DND-41 (cell line): ENCODE measurements around the gene STARD9.
"Not testable (repeated sequence)": the region's sequence is repeated elsewhere in the genome, so short reads cannot be mapped to it uniquely, and the experiment has no call there.

ENCODE experiments used
- EZH2 ChIP-seq: IDR thresholded peaks from 3 replicates; pipeline ENCODE4 v1.6.1; 2012; ENCODE audit warnings: borderline replicate concordance, low read depth, mild to moderate bottlenecking, moderate library complexity, low read length, inconsistent platforms; ENCODE audit not compliant: severe bottlenecking
- TF ChIP-seq, protein P1 (sequence below): IDR thresholded peaks from 2 replicates; pipeline ENCODE4 v1.5.1; 2012; ENCODE audit warnings: borderline replicate concordance, low read length, moderate library complexity, mild to moderate bottlenecking; ENCODE audit not compliant: poor library complexity, severe bottlenecking; ENCODE audit errors: extremely low read depth

DNA sequence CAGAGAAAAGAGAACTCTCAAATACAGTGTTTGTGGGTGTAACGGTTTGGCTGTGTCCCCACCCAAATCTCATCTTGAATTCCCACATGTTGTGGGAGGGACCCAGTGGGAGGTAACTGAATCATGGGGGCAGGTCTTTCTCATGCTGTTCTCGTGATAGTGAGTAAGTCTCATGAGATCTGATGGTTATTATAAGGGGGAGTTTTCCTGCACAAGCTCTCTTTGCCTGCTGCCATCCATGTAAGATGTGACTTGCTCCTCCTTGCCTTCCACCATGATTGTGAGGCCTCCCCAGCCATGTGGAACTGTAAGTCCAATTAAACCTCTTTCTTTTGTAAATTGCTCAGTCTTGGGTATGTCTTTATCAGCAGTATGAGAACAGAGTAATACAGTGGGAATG lies 186.4 kb downstream of the STARD9 start:
- TF ChIP-seq, protein P1, sequence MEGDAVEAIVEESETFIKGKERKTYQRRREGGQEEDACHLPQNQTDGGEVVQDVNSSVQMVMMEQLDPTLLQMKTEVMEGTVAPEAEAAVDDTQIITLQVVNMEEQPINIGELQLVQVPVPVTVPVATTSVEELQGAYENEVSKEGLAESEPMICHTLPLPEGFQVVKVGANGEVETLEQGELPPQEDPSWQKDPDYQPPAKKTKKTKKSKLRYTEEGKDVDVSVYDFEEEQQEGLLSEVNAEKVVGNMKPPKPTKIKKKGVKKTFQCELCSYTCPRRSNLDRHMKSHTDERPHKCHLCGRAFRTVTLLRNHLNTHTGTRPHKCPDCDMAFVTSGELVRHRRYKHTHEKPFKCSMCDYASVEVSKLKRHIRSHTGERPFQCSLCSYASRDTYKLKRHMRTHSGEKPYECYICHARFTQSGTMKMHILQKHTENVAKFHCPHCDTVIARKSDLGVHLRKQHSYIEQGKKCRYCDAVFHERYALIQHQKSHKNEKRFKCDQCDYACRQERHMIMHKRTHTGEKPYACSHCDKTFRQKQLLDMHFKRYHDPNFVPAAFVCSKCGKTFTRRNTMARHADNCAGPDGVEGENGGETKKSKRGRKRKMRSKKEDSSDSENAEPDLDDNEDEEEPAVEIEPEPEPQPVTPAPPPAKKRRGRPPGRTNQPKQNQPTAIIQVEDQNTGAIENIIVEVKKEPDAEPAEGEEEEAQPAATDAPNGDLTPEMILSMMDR: not testable (repeated sequence)
- TF ChIP-seq EZH2: not testable (repeated sequence)
